Lung (tissue), 12 donors: ENCODE data around the gene DIPK1B. TPM values are rescaled to one million over a fixed set of nuclear protein-coding genes. Genes with fewer than 3 reads are reported as not detected.
A peak's percentile ranks its signal among the peaks of the same experiment; 100 is the strongest.

Experiments used
- ATAC-seq: fragments of 200-7000 bp; cut with Tn5 transposase; one replicate; pipeline ENCODE4 v1.9.1; 2020; ENCODE audit warnings: moderate number of reproducible peaks; ENCODE audit not compliant: insufficient read depth, low FRiP score
- DNase-seq, 3 donors: peaks; one replicate each; pipeline ENCODE4 v3.0.0-alpha.2; 2013 to 2017
- H3K27ac ChIP-seq, 2 donors: one replicate each; pipeline ENCODE4 v1.5.1; 2013; ENCODE audit warnings: mild to moderate bottlenecking in 2 of 2, moderate library complexity in 2 of 2, control low read depth in 1 of 2, inconsistent platforms in 1 of 2, low read depth in 1 of 2, low read length in 1 of 2
- H3K27me3 ChIP-seq, 3 donors: one replicate each; pipeline ENCODE4 v1.5.1; 2013; ENCODE audit warnings: low read length in 2 of 3; ENCODE audit not compliant: control insufficient read depth in 3 of 3, insufficient read depth in 3 of 3
- H3K36me3 ChIP-seq, 4 donors: one replicate each; pipeline ENCODE4 v1.5.1; 2013; ENCODE audit warnings: low read length in 4 of 4, mild to moderate bottlenecking in 1 of 4, moderate library complexity in 1 of 4; ENCODE audit not compliant: control insufficient read depth in 4 of 4, insufficient read depth in 4 of 4
- H3K4me1 ChIP-seq, 5 donors: one replicate each; pipeline ENCODE4 v1.5.1; 2013; ENCODE audit warnings: low read length in 5 of 5, mild to moderate bottlenecking in 2 of 5, moderate library complexity in 1 of 5; ENCODE audit not compliant: control insufficient read depth in 5 of 5, insufficient read depth in 5 of 5
- H3K4me3 ChIP-seq: one replicate; pipeline ENCODE4 v1.5.1; 2013; ENCODE audit warnings: mild to moderate bottlenecking, control low read depth, moderate library complexity
- H3K9ac ChIP-seq, 2 donors: one replicate each; pipeline ENCODE4 v1.5.1; 2013; ENCODE audit warnings: low read length in 2 of 2, control low read depth in 1 of 2; ENCODE audit not compliant: insufficient read depth in 1 of 2
- H3K9me3 ChIP-seq, 4 donors: one replicate each; pipeline ENCODE4 v1.5.1; 2013; ENCODE audit warnings: low read length in 3 of 4, mild to moderate bottlenecking in 1 of 4, moderate library complexity in 1 of 4; ENCODE audit not compliant: control insufficient read depth in 4 of 4, insufficient read depth in 3 of 4
- CTCF ChIP-seq: IDR thresholded peaks from 2 replicates; pipeline ENCODE4 v1.5.1; 2012; ENCODE audit warnings: mild to moderate bottlenecking; ENCODE audit errors: control extremely low read depth, extremely low read depth
- WGBS, 2 donors: extraction: QIAGEN DNeasy Blood & Tissue Kit; methylation state at CpG; one replicate each; pipeline ENCODE4 v1.1.7; 2013; 5-methylcytosine and 5-hydroxymethylcytosine counted together
- polyA plus RNA-seq, 2 donors: library from polyadenylated mRNA; stranded (reverse); fragments of 200-250 nt; gene quantifications; one replicate each; pipeline ENCODE4 v1.2.1, GENCODE V29; 2013
- total RNA-seq, 2 donors: library from RNA; depleted of rRNA in 1 of 2; stranded (reverse); fragments of >200 nt in 1 of 2; gene quantifications; one replicate each; pipeline ENCODE4 v1.2.1, GENCODE V29; 2014 to 2021
- donor health status: control.
- donor health status: control.
- donor health status: Bipolar disorder and iron deficiency.
- donor health status: healthy.
- donor health status: DM: yes; HTN: yes; CAD: no.

The DIPK1B gene
- total and polyA plus RNA-seq, 4 donors = 12.5 to 26.7 (median 13.9) TPM

GRCh38 chr9:136675477-136676296, 36.7 kb upstream of the DIPK1B start:
- peak overlapping the region in 1 of 2 donors; percentile 30 for H3K27ac ChIP-seq

GRCh38 chr9:136676297-136676794, 36.0 kb upstream of the DIPK1B start:
- H3K9me3 ChIP-seq = no peaks in the 10 kb centered on the region
- WGBS, 2 donors = 89 to 97% methylated on average over 13 of the region's 13 CpGs
- H3K27me3 ChIP-seq = no peaks in the 10 kb centered on the region
- no peak overlapping the region for H3K4me3 ChIP-seq
- H3K4me1 ChIP-seq = peaks cover 0 to 8% (median 0%) of the 10 kb centered on the region in 5 donors
- DNase-seq (no peak), ATAC-seq (no peak)
- no peak overlapping the region for H3K9ac ChIP-seq
- peaks cover 0 to 36% (median 0%) of the 10 kb centered on the region in 4 donors for H3K36me3 ChIP-seq
- H3K27ac ChIP-seq = peak overlapping the region in 1 of 2 donors; percentile 30
- TF ChIP-seq CTCF = no peak

More at GRCh38 chr9:136675477-136676296, 36.7 kb upstream of the DIPK1B start:
- H3K4me1 ChIP-seq = peaks cover 0 to 8% (median 0%) of the 10 kb centered on the region in 5 donors
- no peak for ATAC-seq
- no peak for DNase-seq
- H3K4me3 ChIP-seq = no peak overlapping the region
- H3K9me3 ChIP-seq = no peaks in the 10 kb centered on the region
- H3K36me3 ChIP-seq = peaks cover 0 to 37% (median 0%) of the 10 kb centered on the region in 4 donors
- H3K27me3 ChIP-seq = no peaks in the 10 kb centered on the region
- WGBS, 2 donors = 70 to 75% methylated on average over 14 to 16 of the region's 16 CpGs
- H3K9ac ChIP-seq = no peak overlapping the region
- no peak for TF ChIP-seq CTCF

GRCh38 chr9:136676920-136677686, 35.3 kb upstream of the DIPK1B start:
- H3K27ac ChIP-seq = peak overlapping the region in 1 of 2 donors; percentile 6
- WGBS, 2 donors = 92% methylated on average over 46 of the region's 46 CpGs
- no peak overlapping the region for H3K9ac ChIP-seq
- peaks cover 0 to 33% (median 0%) of the 10 kb centered on the region in 4 donors for H3K36me3 ChIP-seq
- H3K4me1 ChIP-seq = peaks cover 0 to 8% (median 0%) of the 10 kb centered on the region in 5 donors
- H3K27me3 ChIP-seq = no peaks in the 10 kb centered on the region
- no peak for ATAC-seq
- H3K4me3 ChIP-seq = no peak overlapping the region
- H3K9me3 ChIP-seq = no peaks in the 10 kb centered on the region
- no peak for DNase-seq
- TF ChIP-seq CTCF = no peak
